ENCODE data around the gene EIF4B. TPM values are rescaled to one million over a fixed set of nuclear protein-coding genes. Genes with fewer than 3 reads are reported as not detected.

EIF4B gene
- total RNA-seq, 1 experiment from 2014 or later = 713 TPM

DNA sequence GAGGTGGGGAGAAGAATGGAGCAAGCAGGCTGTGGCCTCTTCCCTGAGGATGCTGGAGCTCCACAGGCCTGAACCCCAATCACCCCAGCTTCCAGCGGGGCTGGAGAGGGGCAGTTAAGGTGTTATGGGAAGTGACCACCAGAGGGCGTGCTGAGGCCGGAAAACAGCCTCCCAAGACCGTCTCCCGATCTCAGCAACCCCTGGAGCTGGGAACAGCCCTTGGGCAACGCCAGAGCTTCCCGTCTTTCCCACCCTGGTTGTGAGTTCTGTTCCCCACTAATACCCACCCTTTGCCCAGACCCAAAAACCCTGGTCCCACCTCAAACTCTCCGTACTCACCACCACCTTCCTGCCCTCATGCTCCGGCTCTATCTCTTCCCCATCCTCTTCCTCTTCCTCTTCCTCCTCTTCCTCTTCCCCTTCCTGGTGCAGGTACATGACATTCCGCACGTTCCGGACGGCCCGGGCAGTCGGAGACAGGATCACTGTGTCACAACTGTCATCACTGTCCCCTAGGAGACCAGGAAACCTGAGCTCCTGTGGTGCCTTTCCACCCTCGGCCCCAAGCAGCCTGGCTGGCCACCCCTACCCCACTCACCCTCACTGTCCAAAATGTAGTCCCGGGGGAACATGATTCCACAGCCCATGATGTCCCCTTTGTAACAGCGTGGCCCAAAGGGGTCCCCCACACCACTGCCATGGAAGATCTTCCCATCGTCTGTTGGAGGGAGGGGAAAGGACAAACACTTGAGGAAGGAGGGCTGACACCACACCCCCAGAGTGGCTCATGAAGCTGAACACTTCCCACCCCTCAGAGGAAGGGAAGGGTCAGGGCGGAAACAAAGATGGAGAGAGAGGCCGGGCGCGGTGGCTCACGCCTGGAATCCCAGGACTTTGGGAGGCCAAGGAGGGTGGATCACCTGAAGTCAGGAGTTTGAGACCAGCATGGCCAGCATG lies 60.0 kb downstream of the EIF4B start:
- no peaks in the 10 kb centered on the region for H3K9me3 ChIP-seq (ENCODE audit: control insufficient read depth, low read depth, low read length)
- H3K23ac ChIP-seq (ENCODE audit: insufficient read length, low read depth, low read length) = no peak overlapping the region
- H3K14ac ChIP-seq (ENCODE audit: insufficient read depth, low read length) = no peak overlapping the region
- no peak overlapping the region for H3K4me2 ChIP-seq (ENCODE audit: insufficient read depth, insufficient read length, low read length)
- no peak overlapping the region for H2AK5ac ChIP-seq (ENCODE audit: insufficient read length, low read length)
- peaks cover 2% of the 10 kb centered on the region; the same call in 1 of the 2 replicates for H3K27me3 ChIP-seq (ENCODE audit: insufficient read depth, low read length)
- H3T11ph ChIP-seq (ENCODE audit: low read length) = no peak overlapping the region
- no peak overlapping the region for H2BK120ac ChIP-seq (ENCODE audit: low read depth, low read length, poor library complexity, severe bottlenecking)
- H2BK15ac ChIP-seq (ENCODE audit: low read depth, low read length) = no peak overlapping the region
- H3K4me1 ChIP-seq (ENCODE audit: insufficient read depth, low read length) = peaks cover 3% of the 10 kb centered on the region; the same call in 1 of the 2 replicates
- H3K36me3 Mint-ChIP-seq (ENCODE audit: insufficient read depth in 1 of 3, low read depth in 3 of 3) = peaks cover 2 to 8% (median 4%) of the 10 kb centered on the region in 3 experiments; a peak in 4 of 7 replicates
- H4K8ac ChIP-seq (replicated peaks; ENCODE audit: insufficient read length, low read depth, low read length) = no peak overlapping the region
- H3K79me2 ChIP-seq (ENCODE audit: insufficient read depth, low read length) = no peaks in the 10 kb centered on the region
- peaks cover 39 to 40% of the 10 kb centered on the region in 2 experiments for H3K4me1 Mint-ChIP-seq
- no peak overlapping the region for H2BK12ac ChIP-seq (ENCODE audit: insufficient read length, low read depth, low read length)
- no peak overlapping the region for H4K5ac ChIP-seq (ENCODE audit: insufficient read length, low read depth, low read length)
- H3K79me1 ChIP-seq (ENCODE audit: insufficient read depth, low read depth, low read length, poor library complexity, severe bottlenecking) = no peaks in the 10 kb centered on the region
- H4K91ac ChIP-seq (ENCODE audit: insufficient read length, low read depth, low read length) = no peak overlapping the region
- H3K9ac ChIP-seq (ENCODE audit: extremely low read depth, insufficient read length, low read length) = no peak overlapping the region
- H3K18ac ChIP-seq (ENCODE audit: insufficient read length, low read depth, low read length) = no peak overlapping the region
- no peak overlapping the region for H3K27ac ChIP-seq (ENCODE audit: insufficient read length, low read depth, low read length)
- no peak overlapping the region for H2BK20ac ChIP-seq (ENCODE audit: low read depth, low read length, poor library complexity, severe bottlenecking)
- H3K56ac ChIP-seq (ENCODE audit: insufficient read length, low read depth, low read length) = no peak overlapping the region
- H2AFZ ChIP-seq (ENCODE audit: low read length) = no peak overlapping the region
- H4K20me1 ChIP-seq (ENCODE audit: control insufficient read depth, insufficient read depth, insufficient read length) = no peaks in the 10 kb centered on the region
- no peak overlapping the region for H3K4ac ChIP-seq (ENCODE audit: low read depth, low read length)
- H3K27me3 Mint-ChIP-seq (ENCODE audit: low read depth) = peaks cover 26% of the 10 kb centered on the region
- peak; percentile 93 for TF ChIP-seq CTCF (conservative IDR thresholded peaks at IDR 0.05)
- H3K9me3 Mint-ChIP-seq = no peaks in the 10 kb centered on the region
- no CpG with 5 or more reads among the region's 24 CpGs for WGBS (ENCODE audit: extremely low coverage, insufficient read length, low lambda C conversion rate)
- no peak overlapping the region; a peak in 1 of 7 replicates for H3K27ac Mint-ChIP-seq
- DNase-seq = peak; percentile 80
- H3K4me3 Mint-ChIP-seq = no peak overlapping the region
- H2BK5ac ChIP-seq (ENCODE audit: insufficient read length, low read length) = no peak overlapping the region
- H3K23me2 ChIP-seq (ENCODE audit: insufficient read length, low read depth, low read length, poor library complexity, severe bottlenecking) = no peaks in the 10 kb centered on the region
